Right lung (tissue), 10 donors: ENCODE measurements around the gene AFDN. TPM values are rescaled to one million over a fixed set of nuclear protein-coding genes. Genes with fewer than 3 reads are reported as not detected.

Source experiments
- DNase-seq, 2 donors: peaks; one replicate each; pipeline ENCODE4 v3.0.0-alpha.2; 2013
- long read RNA-seq, 8 donors: transcript quantifications; one replicate each; lab custom pipeline, GENCODE V29; 2026
- polyA plus RNA-seq, 5 donors: library from polyadenylated mRNA; unstranded; fragments of 120-200 nt; gene quantifications; one replicate each; pipeline versions ENCODE4 v1.2.1 to v1.2.3, GENCODE V29; 2013; ENCODE audit warnings: inconsistent platforms in 1 of 5, low replicate concordance in 1 of 5; ENCODE audit not compliant: insufficient read length in 5 of 5, insufficient read depth in 1 of 5

AFDN gene, protein sequence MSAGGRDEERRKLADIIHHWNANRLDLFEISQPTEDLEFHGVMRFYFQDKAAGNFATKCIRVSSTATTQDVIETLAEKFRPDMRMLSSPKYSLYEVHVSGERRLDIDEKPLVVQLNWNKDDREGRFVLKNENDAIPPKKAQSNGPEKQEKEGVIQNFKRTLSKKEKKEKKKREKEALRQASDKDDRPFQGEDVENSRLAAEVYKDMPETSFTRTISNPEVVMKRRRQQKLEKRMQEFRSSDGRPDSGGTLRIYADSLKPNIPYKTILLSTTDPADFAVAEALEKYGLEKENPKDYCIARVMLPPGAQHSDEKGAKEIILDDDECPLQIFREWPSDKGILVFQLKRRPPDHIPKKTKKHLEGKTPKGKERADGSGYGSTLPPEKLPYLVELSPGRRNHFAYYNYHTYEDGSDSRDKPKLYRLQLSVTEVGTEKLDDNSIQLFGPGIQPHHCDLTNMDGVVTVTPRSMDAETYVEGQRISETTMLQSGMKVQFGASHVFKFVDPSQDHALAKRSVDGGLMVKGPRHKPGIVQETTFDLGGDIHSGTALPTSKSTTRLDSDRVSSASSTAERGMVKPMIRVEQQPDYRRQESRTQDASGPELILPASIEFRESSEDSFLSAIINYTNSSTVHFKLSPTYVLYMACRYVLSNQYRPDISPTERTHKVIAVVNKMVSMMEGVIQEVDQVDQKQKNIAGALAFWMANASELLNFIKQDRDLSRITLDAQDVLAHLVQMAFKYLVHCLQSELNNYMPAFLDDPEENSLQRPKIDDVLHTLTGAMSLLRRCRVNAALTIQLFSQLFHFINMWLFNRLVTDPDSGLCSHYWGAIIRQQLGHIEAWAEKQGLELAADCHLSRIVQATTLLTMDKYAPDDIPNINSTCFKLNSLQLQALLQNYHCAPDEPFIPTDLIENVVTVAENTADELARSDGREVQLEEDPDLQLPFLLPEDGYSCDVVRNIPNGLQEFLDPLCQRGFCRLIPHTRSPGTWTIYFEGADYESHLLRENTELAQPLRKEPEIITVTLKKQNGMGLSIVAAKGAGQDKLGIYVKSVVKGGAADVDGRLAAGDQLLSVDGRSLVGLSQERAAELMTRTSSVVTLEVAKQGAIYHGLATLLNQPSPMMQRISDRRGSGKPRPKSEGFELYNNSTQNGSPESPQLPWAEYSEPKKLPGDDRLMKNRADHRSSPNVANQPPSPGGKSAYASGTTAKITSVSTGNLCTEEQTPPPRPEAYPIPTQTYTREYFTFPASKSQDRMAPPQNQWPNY (N-terminal part only)
- 100 to 1,000 TPM; 217 to 344 (median 308) TPM for polyA plus RNA-seq
- long read RNA-seq, donor 1, transcript AFDN-219 (2 exons, 686 nt), result minor isoform, 13 of 86 reads
- long read RNA-seq, donor 1, transcript AFDN-220 (2 exons, 1,257 nt), result major isoform, 21 of 86 reads
- long read RNA-seq, donor 1, transcript AFDN-212 (2 exons, 867 nt), result minor isoform, 7 of 86 reads
- long read RNA-seq, donor 1, partial matches to known transcripts, result 42 of 86 reads
- long read RNA-seq, donor 1, other reads (novel, unspliced or antisense), result 0 of 86 reads
- long read RNA-seq, donor 2, partial matches to known transcripts, result 0 of 3 reads
- long read RNA-seq, donor 2, other reads (novel, unspliced or antisense), result 0 of 3 reads
- long read RNA-seq, donor 3, transcript AFDN-219 (2 exons, 686 nt), result minor isoform, 9 of 47 reads
- long read RNA-seq, donor 3, transcript AFDN-220 (2 exons, 1,257 nt), result major isoform, 12 of 47 reads
- long read RNA-seq, donor 3, partial matches to known transcripts, result 22 of 47 reads
- long read RNA-seq, donor 3, other reads (novel, unspliced or antisense), result 0 of 47 reads
- long read RNA-seq, donor 4, transcript AFDN-220 (2 exons, 1,257 nt), result major isoform, 8 of 32 reads
- long read RNA-seq, donor 4, transcript AFDN-219 (2 exons, 686 nt), result major isoform, 8 of 32 reads
- long read RNA-seq, donor 4, partial matches to known transcripts, result 10 of 32 reads
- long read RNA-seq, donor 4, other reads (novel, unspliced or antisense), result 0 of 32 reads
- long read RNA-seq, donor 5, transcript AFDN-219 (2 exons, 686 nt), result major isoform, 7 of 48 reads
- long read RNA-seq, donor 5, transcript AFDN-220 (2 exons, 1,257 nt), result major isoform, 7 of 48 reads
- long read RNA-seq, donor 5, transcript AFDN-212 (2 exons, 867 nt), result minor isoform, 5 of 48 reads
- long read RNA-seq, donor 5, partial matches to known transcripts, result 25 of 48 reads
- long read RNA-seq, donor 5, other reads (novel, unspliced or antisense), result 0 of 48 reads
- long read RNA-seq, donor 6, transcript AFDN-220 (2 exons, 1,257 nt), result major isoform, 17 of 66 reads
- long read RNA-seq, donor 6, transcript AFDN-219 (2 exons, 686 nt), result minor isoform, 7 of 66 reads
- long read RNA-seq, donor 6, partial matches to known transcripts, result 35 of 66 reads
- long read RNA-seq, donor 6, other reads (novel, unspliced or antisense), result 0 of 66 reads
- long read RNA-seq, donor 7, transcript AFDN-220 (2 exons, 1,257 nt), result major isoform, 24 of 105 reads
- long read RNA-seq, donor 7, transcript AFDN-212 (2 exons, 867 nt), result minor isoform, 5 of 105 reads
- long read RNA-seq, donor 7, partial matches to known transcripts, result 66 of 105 reads
- long read RNA-seq, donor 7, other reads (novel, unspliced or antisense), result 5 of 105 reads
- long read RNA-seq, donor 8, partial matches to known transcripts, result 0 of 8 reads
- long read RNA-seq, donor 8, other reads (novel, unspliced or antisense), result 0 of 8 reads

DNA sequence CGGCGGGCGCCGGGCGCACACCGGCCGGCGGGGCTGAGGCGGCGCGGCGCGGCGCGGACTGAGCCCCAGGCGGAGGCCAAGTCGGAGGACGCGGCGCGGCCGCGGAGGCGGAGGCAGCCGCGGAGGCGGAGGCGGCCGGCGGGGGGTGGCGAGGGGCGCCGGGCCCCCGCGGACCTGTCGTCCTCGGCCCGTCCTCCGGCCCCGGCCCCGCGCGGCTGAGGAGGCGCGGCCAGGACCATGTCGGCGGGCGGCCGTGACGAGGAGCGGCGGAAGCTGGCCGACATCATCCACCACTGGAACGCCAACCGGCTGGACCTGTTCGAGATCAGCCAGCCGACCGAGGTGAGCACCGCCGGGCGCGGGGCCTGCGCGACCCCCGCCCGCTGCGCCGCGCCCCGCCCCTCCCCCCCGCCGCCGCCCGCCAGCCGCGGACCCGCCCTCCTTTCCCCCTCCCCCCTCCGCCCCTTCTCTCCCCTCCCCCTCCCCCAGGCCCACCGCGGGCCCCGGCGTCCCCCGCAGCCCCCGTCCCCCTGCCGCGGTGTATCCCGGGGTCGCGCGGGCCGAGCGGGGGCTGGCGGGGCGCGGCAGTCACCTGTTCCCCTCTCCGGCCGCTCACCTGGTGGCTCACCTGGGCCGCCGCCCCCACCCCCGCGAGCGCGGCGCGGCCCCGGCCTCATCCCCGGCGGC is at the start of gene AFDN:
TSS of gene AFDN (plus strand) at position 16 of the 687 bp plus-strand sequence. CDS start at position 238, 222 bp downstream.
- no peak for DNase-seq

GRCh38 chr6:167778497-167779128 is 48.1 kb upstream of the AFDN start:
- no peak for DNase-seq

- no peak for DNase-seq
Measured at GRCh38 chr6:167779129-167779992, 47.4 kb upstream of the AFDN start.

DNA sequence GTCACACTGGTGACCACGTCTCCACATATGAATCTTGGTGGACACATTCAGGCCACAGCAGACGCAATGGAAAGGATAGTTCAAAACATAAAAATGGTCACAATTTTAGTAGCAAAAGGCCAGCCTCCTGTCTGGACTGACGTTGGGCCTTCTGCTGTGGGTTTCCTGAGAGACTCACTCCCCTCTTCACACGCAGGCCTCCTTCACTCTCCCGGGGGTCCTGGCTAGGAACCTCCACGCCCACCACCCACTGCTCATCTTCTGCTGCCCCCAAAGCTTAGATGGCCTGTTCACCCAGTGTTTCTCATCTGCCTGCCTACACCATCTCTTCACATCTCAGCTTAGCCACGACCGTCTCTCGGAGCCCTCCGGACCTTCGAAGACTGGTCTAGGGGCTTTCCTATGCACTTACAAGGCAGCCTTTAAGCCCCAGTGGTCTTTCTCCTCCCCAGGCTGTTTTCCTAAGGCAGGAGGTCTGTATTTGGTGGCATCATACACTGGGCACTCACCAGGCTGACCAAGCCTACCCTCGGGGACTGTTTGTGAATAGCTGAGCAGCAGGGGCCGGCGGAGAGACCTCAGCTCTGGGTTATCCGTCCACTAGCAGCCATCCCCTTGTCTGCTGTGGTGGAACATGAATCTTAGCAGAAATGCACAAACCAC is 46.6 kb upstream of the AFDN start:
- DNase-seq, result no peak

DNA sequence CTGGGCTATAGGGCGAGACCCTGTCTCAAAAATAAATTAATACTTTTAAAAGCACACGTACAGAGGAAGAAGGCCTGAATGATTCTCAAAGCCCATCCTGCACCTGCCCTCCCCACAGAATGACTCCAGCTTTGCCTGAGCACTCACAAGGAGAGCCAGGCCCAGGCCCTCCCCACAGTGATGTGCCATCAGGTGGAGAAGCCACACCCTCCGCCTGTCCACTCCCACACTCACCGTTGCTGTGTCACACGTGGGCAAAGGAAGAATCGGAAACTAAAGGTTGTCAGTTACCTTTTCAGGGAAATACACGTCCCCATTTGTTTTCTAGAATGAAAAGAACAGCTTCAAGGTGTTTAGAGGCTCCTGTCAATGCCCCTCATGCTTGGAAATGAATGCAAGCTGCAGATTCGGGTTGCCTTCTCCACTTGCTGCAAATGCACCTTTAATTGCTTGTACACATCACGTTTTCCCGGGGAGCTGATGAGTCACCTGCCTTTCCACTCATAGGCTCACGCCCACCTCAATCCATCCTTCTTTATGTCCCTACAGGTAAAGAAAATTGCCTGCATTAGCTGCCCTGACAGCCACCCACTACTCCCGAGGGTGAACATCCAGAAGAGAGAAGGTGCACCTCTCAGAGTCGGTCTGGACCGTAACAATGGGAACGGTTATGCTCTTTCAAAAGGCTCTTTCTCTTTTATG is 45.5 kb upstream of the AFDN start:
- DNase-seq, result no peak

DNA sequence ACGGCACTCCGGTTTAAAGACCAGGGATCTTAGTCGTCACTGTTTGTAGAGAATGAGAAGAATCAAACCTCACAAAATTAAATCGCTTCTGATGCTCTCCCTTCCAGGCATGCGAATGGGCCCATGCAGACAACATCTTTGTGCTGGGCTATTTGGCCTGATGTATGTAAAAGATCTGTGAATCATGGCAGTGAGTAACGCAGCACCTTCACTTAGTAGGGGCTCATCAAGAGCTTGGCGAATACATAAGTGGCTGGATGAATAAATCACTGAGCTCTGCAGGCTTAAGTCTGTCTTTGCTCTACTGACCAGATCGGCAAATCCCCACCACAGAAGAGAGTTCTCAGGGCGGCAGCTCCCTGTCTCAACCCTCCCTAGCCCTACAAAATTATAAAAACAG is 44.8 kb upstream of the AFDN start:
- no peak for DNase-seq

GRCh38 chr6:167782698-167783517 is 43.8 kb upstream of the AFDN start:
- DNase-seq, result no peak

DNA sequence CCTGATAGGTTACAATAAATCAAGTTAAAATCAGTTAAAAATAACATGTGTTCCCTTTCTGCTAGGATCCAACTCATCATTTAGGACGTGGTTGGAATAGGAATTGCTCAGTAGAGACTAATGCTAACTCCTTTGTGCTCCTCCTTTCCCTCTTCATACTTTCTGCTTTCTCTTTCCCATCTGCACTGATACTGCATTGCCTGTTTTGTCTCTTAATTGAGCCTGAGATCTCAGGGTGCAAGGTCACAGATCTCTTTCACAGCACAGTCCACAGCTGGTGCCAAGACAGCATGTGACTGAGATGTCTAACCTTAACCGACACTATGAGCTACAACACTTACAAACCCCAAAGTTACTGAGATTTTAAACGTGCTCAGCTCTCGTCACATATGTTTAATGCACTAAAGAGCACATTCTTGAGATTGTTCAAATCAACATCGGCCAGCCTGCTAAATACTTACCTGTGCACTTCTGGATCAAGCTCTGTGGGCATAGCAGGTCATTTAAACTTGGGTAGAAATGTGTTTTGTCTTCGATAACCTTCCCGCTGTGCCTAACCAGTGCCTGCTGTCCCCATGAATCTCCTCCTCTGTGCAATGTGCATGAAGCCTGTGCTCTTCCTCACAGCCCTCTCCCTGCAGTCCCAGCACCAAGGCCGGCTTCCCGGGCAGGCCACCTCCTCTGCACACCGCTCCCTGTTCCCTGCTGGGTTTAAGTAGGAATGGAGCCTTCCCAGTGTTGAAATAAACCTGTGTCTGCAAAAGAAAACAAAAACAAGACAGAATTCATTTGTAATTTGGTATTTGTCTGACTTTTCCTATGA is 39.6 kb upstream of the AFDN start:
- no peak for DNase-seq

- no peak for DNase-seq
Measured at GRCh38 chr6:167787896-167788562, 38.7 kb upstream of the AFDN start.

GRCh38 chr6:167788563-167788903 is 38.2 kb upstream of the AFDN start:
- no peak for DNase-seq

DNA sequence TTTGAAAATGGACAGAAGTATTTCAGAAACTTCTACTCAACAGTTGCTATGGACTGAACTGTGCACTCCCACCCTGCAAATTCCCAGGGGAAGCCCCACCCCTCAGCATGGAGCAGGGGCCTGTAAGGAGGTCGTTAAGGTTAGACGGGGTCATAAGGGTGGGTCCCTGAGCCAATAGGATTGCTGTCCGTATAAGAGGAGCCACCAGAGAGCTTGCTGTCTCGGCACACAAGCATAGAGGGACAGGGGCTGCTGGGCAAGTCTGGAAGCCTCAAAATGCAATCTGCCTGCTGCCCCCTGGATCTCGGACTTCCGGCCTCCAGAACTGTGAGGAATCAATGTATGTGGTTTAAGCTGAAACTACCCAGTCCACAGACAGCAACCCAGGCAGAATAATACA is 37.4 kb upstream of the AFDN start:
- no peak for DNase-seq

- no peak for DNase-seq
Measured at GRCh38 chr6:167791091-167791779, 35.5 kb upstream of the AFDN start.
